Esophagus muscularis mucosa (tissue), 4 donors: ENCODE results near the gene CROCC2. TPM values are rescaled to one million over a fixed set of nuclear protein-coding genes. Genes with fewer than 3 reads are reported as not detected.

Experiments
- DNase-seq: peaks from one replicate; pipeline ENCODE4 v3.0.0-alpha.2; 2017; ENCODE audit errors: extremely low spot score
- H3K27ac ChIP-seq, 4 donors: fragments of 200-600 bp; sonication (generic); replicated peaks in 1 of 4; 1 replicate in 3 of 4; 2 replicates in 1 of 4; pipeline ENCODE4 v1.5.1; 2016 to 2019; ENCODE audit warnings: mild to moderate bottlenecking in 1 of 4
- H3K27me3 ChIP-seq, 4 donors: fragments of 200-600 bp; sonication (generic); one replicate each; pipeline versions ENCODE4 v1.5.1 to v1.6.0; 2016 to 2019
- H3K36me3 ChIP-seq, 4 donors: fragments of 200-600 bp; sonication (generic); one replicate each; pipeline ENCODE4 v1.5.1; 2016 to 2019
- H3K4me1 ChIP-seq, 4 donors: fragments of 200-600 bp; sonication (generic); one replicate each; pipeline ENCODE4 v1.5.1; 2016 to 2019
- H3K4me3 ChIP-seq, 4 donors: fragments of 200-600 bp; sonication (generic); 1 replicate in 2 of 4; 2 replicates in 2 of 4; pipeline ENCODE4 v1.5.1; 2016 to 2019; ENCODE audit warnings: mild to moderate bottlenecking in 4 of 4, moderate library complexity in 1 of 4
- H3K9me3 ChIP-seq, 4 donors: fragments of 200-600 bp; sonication (generic); 1 replicate in 3 of 4; 2 replicates in 1 of 4; pipeline ENCODE4 v1.5.1; 2016 to 2019
- CTCF ChIP-seq, 3 experiments: fragments of 200-600 bp in 2 of 3; fragments of 450-650 bp in 1 of 3; sonication (generic) in 2 of 3; IDR thresholded peaks; one replicate each; pipeline ENCODE4 v1.5.1; 2017 to 2019; ENCODE audit warnings: antibody characterized with exemption in 3 of 3, mild to moderate bottlenecking in 2 of 3, moderate library complexity in 1 of 3
- EP300 ChIP-seq: sonication (generic); formaldehyde crosslinking; IDR thresholded peaks from one replicate; pipeline ENCODE4 v1.6.1; 2017; ENCODE audit warnings: antibody characterized with exemption
- POLR2A ChIP-seq: fragments of 450-650 bp; IDR thresholded peaks from one replicate; pipeline ENCODE4 v1.6.1; 2017; ENCODE audit warnings: antibody characterized with exemption, moderate library complexity, mild to moderate bottlenecking, low read depth
- POLR2AphosphoS5 ChIP-seq, 2 donors: sonication (generic); formaldehyde crosslinking; IDR thresholded peaks; one replicate each; pipeline ENCODE4 v1.6.1; 2017; ENCODE audit warnings: antibody characterized with exemption in 2 of 2
- WGBS: methylation state at CpG from one replicate; pipeline ENCODE4 v1.1.5; 2018; 5-methylcytosine and 5-hydroxymethylcytosine counted together
- intact Hi-C: fragments of 100-400 bp; cut with DNase I; formaldehyde crosslinking; loops from one replicate; pipeline ENCODE4 v1.15.1; 2023
- total RNA-seq, 4 donors: library from RNA; depleted of rRNA; stranded (reverse); fragments of >200 nt; gene quantifications; one replicate each; pipeline versions ENCODE4 v1.1.0 to v1.2.1, GENCODE V29; 2016

The CROCC2 gene
- total RNA-seq, 4 donors from 2014 or later: not detected

- intact Hi-C loops: no loop called here
- Histone ChIP-seq H3K4me1 (no peaks in the 10 kb centered on the region), H3K4me3 (no peak overlapping the region), H3K36me3 (no peaks in the 10 kb centered on the region), H3K27me3 (peaks cover 0 to 6% (median 0%) of the 10 kb centered on the region in 4 donors), H3K9me3 (no peaks in the 10 kb centered on the region), H3K27ac (no peak overlapping the region)
- WGBS: 94% methylated on average over 6 of the region's 11 CpGs
- no peak for DNase-seq
- TF ChIP-seq POLR2AphosphoS5 (IDR thresholded peaks at IDR 0.05) (no peak), CTCF (IDR thresholded peaks at IDR 0.05) (no peak), EP300 (no peak), POLR2A (no peak)
These were observed 17.1 kb upstream of the CROCC2 start for GRCh38 chr2:240888890-240889573.

DNA sequence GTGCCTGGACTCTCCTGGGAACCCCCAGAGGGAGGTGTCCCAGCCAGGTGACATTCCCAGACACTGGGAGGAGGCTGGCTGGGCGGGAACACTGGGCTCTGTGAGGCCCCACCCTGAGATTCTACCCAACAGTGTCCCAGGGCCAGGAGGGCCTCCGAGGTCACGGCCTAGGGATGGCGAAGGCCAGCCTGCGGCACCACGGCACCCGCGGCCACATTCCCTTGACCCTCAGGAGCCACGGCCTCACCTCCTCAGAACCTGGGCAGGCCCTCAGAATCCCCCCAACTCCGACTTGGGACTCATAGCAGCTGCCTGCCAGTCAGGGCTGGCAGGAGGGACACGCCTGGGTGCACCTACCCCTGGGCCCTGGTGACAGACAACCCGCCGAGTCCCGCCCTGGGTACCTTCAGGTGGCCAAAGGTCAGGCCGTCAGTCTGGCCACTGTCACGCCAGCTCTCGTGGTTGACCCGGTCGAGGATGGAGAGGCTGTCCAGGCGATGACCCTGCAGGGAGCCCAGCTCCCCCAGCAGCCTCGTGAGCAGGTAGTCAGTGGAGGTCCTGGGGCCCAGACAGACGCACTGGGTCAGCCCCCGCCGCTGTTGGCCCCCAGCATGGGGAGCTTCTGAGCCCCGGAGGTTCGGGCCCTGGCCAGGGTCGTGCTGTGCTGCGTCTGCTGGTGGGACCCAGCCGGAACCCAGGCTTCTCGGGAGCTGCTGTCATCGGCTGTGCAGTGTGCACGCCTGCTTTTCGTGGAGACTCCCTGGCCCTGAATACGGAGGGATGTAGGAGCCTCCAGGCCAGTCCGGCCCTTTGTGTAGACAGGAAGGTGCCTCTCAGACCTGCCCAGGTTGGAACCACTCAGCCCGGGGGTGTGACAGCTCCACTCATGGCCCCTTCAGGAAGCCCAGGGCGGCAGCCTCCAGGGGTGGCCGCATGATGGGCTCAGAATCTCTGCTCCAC is 16.3 kb upstream of the CROCC2 start:
- H3K4me3 ChIP-seq: no peak overlapping the region
- WGBS: 89% methylated on average over 10 of the region's 38 CpGs
- no peaks in the 10 kb centered on the region for H3K36me3 ChIP-seq
- no peaks in the 10 kb centered on the region for H3K9me3 ChIP-seq
- no peak overlapping the region for H3K27ac ChIP-seq
- no peak for DNase-seq
- H3K4me1 ChIP-seq: no peaks in the 10 kb centered on the region
- TF ChIP-seq CTCF (IDR thresholded peaks at IDR 0.05) (no peak), POLR2A (no peak), POLR2AphosphoS5 (IDR thresholded peaks at IDR 0.05) (no peak), EP300 (no peak)
- intact Hi-C loops: no loop called here
- H3K27me3 ChIP-seq: peaks cover 0 to 7% (median 0%) of the 10 kb centered on the region in 4 donors

DNA sequence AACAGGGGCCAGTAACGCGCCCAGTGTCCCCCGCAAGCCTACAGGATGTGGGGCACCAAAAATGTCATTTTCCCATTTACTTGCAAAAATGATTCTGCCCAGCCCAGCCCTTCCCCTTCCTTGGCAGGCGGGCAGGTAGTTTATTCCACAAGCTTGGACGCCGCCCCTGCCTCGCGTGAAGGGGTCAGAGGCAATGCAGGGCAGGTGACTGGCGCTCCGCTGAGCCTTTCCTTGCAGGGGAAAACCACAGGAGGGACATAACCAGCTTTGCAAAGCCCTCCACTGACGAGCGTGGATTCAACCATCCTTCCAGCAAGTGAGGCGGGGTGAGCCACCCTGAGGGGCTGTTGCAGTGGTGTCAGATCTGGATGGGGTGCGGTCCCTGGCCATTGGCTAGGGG is 15.4 kb upstream of the CROCC2 start:
- no peaks in the 10 kb centered on the region for H3K9me3 ChIP-seq
- WGBS: 95% methylated on average over 12 of the region's 14 CpGs
- H3K4me3 ChIP-seq: no peak overlapping the region
- no peak for DNase-seq
- no peaks in the 10 kb centered on the region for H3K4me1 ChIP-seq
- peaks cover 0 to 7% (median 0%) of the 10 kb centered on the region in 4 donors for H3K27me3 ChIP-seq
- intact Hi-C loops: no loop called here
- TF ChIP-seq CTCF (IDR thresholded peaks at IDR 0.05) (no peak), POLR2AphosphoS5 (IDR thresholded peaks at IDR 0.05) (no peak), EP300 (no peak), POLR2A (no peak)
- H3K36me3 ChIP-seq: no peaks in the 10 kb centered on the region
- H3K27ac ChIP-seq: no peak overlapping the region

DNA sequence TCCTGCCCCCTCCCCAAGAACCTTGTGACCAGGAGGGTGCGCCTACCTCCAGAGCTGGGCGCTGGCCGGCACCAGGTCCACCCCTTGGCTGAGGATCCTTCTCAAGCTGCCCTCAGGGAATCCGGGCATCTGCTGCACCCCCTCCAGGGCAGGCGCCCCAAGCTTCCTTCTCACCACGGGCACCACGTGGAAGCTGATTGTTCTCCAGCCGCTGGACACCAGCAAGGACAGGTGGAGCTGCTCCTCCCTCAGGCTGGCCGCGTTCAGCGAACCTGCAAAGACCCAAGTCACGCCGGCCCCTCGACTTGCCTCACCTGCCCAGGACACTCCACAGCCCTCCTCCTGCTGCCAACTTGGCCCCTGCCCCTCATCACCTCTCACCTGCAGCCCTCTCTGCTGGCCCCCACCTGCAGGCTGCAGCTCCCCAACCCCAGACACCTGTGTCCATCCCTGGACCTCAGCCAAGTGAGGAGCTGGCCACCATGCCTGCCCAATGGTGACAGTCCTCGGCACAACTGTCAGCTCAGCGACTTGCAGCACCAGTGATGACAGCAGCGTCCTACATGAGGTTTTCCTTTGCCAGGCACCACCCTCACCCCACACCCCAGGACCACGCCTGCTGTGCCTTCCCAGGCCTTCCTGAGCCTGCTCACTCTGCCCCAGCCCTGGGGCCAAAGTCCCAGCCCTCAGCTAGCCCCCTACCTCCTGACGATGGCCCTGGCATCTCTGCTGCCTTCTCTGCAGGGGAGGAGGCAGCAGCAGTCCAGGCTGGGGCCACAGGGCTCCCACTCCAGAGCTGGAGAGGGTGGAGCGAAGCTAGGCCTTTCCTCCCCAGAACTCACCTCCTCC is 14.4 kb upstream of the CROCC2 start:
- H3K4me3 ChIP-seq: no peak overlapping the region
- 93% methylated on average over 4 of the region's 20 CpGs for WGBS

More for the DNA sequence above, 14.4 kb upstream of the CROCC2 start:
- no peak for DNase-seq
- Histone ChIP-seq H3K27ac (no peak overlapping the region), H3K4me1 (no peaks in the 10 kb centered on the region), H3K27me3 (peaks cover 0 to 7% (median 0%) of the 10 kb centered on the region in 4 donors), H3K9me3 (no peaks in the 10 kb centered on the region), H3K36me3 (no peaks in the 10 kb centered on the region)
- TF ChIP-seq POLR2AphosphoS5 (IDR thresholded peaks at IDR 0.05) (no peak), POLR2A (no peak), CTCF (IDR thresholded peaks at IDR 0.05) (no peak), EP300 (no peak)
- intact Hi-C loops: no loop called here
